HG03095 (cell line): Measurements from ENCODE around the gene TRUB1.
"Not testable (repeated sequence)": the region's sequence is repeated elsewhere in the genome, so short reads cannot be mapped to it uniquely, and the experiment has no call there.

Source experiments
- ATAC-seq: cut with Tn5 transposase; IDR thresholded peaks from one replicate; pipeline ENCODE4 v1.9.1; 2021; ENCODE audit warnings: moderate library complexity; ENCODE audit not compliant: unreplicated experiment

The TRUB1 gene

DNA sequence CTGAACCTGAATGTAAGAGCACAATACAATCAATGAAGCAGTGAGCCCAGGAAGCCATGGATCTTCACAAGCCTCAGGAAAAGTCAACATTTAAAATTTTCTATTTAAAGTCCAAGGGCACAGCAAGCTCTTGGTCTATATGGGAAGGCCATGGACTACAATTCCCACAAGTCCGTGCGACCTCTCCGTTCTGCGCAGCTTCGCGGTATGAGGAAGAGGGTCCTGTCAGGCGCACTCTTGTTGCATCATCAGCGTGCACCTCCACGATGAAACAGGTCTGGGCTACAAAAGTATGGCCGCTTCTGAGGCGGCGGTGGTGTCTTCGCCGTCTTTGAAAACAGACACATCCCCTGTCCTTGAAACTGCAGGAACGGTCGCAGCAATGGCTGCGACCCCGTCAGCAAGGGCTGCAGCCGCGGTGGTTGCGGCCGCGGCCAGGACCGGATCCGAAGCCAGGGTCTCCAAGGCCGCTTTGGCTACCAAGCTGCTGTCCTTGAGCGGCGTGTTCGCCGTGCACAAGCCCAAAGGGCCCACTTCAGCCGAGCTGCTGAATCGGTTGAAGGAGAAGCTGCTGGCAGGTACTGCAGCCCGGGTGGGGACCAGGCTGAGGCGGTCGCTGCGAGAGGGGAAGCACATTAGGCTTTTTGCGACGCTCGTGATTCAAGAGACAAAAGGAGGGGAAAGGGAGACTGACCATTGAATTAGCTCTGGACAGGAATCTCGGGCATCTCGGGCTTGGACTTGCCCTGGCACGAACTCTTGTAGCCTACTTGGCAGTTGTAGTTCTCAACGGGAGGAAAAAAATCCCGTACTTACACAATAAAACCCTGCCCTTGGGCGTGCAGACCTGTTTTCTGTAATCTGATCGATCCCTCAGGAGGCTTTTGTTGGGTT, at the start of gene TRUB1:
TSS of gene TRUB1 (plus strand) at position 234 of the 894 bp plus-strand sequence. CDS start at position 293, 59 bp downstream.
- peak; percentile 100 for ATAC-seq

DNA sequence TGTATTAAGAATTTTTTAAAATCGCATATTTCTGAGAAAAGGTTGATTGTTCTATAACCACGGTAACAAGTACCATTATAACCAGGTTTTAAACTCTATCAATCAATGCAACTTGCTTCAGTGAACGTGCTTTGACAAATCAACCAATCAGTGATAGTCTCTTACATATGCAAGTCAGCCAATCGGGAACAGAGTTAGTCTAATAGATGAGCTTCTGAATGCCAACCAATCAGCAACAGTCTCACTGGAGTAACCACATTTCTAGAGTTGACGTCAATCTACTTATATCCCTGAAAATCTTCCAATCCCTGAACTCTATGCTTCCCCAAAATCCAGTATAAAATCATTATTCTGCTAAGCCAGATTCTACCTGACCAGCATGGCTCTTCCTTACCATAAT, 44.7 kb upstream of the TRUB1 start:
- no peak for ATAC-seq

DNA sequence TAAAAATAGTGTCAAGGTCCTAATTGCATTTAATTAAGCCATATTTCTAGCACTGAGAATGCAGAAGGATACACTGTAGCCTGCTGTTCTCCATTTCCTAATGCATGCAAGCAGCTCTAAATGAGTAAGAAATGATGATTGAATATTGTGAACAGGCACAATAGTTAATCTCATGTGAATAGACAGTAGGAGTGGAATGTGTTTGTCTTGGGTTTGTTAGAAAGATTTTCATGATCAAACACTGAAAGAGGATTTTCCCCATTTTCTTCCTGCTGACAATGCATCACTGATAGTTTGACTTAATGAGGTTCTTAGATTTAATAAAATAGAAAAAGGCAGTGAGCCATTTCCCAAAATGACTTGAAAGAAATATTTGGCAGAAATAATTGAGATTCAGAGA, 43.1 kb upstream of the TRUB1 start:
- ATAC-seq = no peak

GRCh38 chr10:114897011-114897410, 41.0 kb upstream of the TRUB1 start:
- not testable (repeated sequence) for ATAC-seq

DNA sequence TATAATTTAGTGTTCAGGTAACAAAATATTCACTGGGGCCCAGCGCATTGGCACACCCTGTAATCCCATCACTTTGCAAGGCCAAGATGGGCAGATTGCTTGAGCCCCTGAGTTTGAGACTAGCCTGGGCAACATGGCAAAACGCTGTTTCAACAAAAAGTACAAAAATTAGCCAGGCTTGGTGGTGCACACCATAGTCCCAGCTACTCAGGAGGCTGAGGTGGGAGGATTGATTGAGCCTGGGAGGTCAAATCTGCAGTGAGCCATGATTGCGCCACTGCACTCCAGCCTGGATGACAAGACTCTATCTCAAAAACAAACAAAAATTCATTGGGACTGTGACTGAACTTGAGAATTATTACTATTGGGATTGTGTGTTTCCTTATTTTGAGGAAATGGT, 40.4 kb upstream of the TRUB1 start:
- ATAC-seq = no peak

- no peak for ATAC-seq
Observed at GRCh38 chr10:114899982-114900381, 38.0 kb upstream of the TRUB1 start.

- ATAC-seq = no peak
Observed at GRCh38 chr10:114900658-114901057, 37.3 kb upstream of the TRUB1 start.

DNA sequence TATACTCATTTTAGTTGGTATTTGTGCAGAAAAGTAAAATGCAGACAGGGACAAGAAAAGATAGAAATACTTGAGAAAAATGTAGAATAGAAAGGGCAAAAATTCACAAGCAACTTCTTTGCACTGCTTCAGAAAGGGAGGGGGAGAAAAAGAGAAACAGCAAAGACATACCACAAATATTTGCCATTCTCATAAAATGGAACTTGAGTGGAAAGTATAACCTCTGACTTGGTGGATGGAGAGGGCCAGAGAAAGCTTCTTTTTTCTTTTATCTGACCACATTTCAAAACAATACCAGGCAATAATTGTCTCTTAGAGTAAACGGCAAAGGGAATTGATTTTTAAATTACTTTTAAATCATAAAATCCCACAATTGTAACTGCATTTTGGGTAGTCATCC, 35.8 kb upstream of the TRUB1 start:
- no peak for ATAC-seq

GRCh38 chr10:114905450-114905849, 32.5 kb upstream of the TRUB1 start:
- no peak for ATAC-seq

- no peak for ATAC-seq
Observed at GRCh38 chr10:114906981-114907380, 31.0 kb upstream of the TRUB1 start.

DNA sequence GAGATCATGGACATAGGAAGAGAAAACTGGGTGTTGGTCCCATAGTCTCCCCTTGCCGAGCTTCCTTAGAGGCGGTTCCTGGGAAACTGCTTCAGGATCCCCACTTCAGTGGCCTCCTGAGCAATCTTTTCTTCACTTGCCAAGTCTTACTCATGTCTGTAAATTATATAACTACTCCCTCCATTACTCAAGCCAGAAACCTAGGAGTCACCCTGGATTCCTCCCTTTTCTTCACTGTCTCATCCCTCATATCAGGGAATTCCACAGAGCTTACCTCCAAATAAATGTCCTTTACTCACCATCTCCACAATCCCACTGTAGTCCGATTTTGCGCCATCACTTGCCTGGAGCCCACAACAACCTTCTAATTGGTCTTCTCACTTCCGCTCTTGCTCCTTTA, 29.1 kb upstream of the TRUB1 start:
- no peak for ATAC-seq

DNA sequence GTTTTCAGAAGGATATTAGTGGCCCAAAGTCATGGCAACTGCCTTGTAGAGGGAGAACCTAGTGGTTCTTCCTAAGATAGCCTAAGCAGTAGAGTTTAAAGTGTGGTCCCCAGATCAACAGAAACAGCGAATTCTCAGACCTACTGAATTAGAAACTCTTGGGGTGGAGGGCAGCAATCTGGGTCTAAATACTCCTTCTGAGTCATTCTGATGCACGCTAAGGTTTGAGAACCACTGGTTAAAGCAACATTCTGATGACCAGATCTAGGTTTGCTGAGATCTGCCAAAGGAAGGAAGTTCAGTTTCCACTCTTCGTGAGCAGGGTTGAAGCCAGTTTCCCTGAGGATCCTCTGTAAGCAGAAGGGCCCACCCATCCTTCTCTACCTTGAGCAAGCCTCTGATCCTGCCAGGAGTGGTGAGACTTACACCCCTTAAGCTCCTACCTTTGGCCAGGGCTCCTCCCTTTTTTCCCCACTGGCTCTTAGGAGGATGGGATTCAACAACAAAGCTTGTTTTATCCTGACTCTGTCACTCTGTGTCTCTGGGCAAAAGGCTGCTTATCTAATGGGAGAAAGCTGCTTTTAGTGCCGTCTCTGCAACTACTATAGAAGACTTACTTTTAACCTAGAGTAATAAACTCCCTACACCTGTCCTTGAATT, 26.8 kb upstream of the TRUB1 start:
- ATAC-seq = peak; percentile 80

DNA sequence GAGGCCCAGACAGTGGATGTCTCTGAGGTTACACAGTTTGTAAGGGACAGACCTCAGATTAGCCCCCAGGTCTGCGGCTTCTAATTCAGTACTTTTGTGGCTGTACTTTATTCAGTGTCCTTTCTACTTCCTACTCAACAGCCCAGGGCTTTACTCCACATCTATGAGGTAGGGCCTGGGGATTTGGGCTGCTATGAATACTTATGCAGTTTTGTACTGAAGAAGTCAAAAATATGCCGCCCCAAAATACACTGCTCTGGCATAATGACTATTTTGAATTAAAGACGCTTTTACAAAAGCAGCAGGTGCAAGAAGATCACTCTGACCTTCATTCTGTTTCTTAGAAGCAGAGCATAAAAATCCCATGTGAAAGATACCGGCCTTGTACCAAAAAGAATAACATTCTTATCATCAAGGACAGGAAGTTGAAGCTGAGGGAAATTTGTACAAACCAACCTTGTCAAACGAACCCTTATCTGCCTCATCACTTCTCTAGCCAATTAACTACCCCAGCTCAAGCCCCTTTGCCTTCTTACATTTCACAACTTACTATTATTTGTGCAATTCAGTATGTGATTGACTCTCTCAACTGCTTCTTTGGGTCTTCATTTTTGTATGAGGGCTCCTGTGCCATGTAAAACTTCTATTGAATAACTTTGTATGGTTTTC, 26.1 kb upstream of the TRUB1 start:
- ATAC-seq = no peak

DNA sequence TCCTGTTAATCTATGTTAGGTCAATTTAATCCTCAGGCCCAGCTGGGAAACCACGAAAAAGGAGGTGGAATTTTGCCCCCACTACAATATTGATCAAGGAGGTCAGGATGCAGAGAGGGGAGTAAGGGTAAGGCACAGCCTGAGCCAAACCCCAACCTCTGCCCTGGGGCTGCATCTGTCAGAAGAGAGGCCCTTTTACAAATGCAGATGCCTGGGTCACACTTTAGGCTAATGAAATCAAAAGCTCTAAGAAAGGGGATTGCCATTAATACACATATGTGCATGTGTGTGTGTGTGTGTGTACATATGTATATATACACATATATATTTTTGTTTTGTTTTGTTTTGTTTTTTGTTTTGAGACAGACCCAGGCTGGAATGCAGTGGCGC, 25.5 kb upstream of the TRUB1 start:
- ATAC-seq = no peak

DNA sequence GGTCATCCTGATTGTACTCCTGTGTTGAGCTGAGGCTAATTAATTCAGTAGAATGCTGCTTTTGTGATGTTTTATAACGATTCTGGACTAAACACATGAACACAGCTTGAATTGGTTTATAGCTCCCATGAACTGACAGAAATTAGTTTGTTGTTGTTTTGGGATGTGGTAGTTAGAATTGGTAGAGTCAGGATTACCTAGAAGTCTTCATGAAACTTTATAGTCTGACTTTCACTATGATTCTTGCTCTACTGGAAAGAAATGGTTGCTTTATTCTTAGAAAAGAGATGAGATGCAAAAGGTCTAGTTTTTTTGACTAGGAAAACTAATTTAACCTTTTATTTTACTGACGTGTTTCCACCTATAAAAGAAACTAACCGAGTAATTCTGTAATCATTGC, 23.4 kb upstream of the TRUB1 start:
- no peak for ATAC-seq

DNA sequence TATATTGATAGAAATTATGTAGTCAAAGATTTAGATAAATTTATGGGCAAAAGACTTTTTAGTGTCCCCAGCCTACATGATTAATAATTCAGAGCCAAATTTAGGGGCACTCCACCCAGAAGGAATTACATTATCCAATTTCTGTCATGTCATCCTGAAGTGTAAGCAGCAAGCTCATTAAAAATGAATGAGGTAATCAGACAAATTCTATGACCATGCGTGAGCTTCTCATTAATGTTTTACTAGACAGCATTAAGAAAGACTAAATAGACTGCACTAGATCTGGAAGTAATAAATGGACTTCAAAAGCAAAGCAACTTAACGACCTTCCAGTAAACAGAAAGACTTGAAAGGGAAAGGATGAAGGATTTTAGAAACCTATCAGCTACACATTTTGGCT, 22.7 kb upstream of the TRUB1 start:
- ATAC-seq = no peak

GRCh38 chr10:114916653-114917052, 21.3 kb upstream of the TRUB1 start:
- ATAC-seq = no peak

GRCh38 chr10:114917459-114917858, 20.5 kb upstream of the TRUB1 start:
- ATAC-seq = no peak

GRCh38 chr10:114917927-114918672, 19.9 kb upstream of the TRUB1 start:
- ATAC-seq = no peak

GRCh38 chr10:114920459-114920858, 17.5 kb upstream of the TRUB1 start:
- no peak for ATAC-seq

DNA sequence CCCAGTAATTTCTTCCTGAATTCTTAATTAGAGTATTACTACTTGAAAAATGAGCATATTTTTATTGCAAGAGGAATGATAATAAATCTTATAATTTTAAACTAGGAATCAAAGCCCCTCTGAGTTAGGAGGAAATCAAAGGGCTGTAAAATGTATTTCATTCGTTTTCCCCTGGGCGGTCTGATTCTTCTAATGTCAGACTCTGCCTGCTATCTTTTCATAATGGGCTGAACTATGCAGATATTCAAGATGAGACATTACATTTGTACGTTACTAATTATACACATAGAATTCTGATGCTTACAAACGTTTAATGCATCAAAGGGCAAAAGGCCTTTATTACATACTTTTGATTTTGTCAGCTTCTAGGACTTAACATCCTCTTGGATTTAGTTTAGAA, 16.0 kb upstream of the TRUB1 start:
- no peak for ATAC-seq
